Stimulated activated CD4-positive, alpha-beta T cell treated with anti-CD3 and anti-CD28 coated beads, Interleukin-15, amount 100 ng/mL, for 1 hour (primary cell): ENCODE measurements around the gene C9.
"Not testable (repeated sequence)": the region's sequence is repeated elsewhere in the genome, so short reads cannot be mapped to it uniquely, and the experiment has no call there.

Experiments
- DNase-seq, 2 donors: peaks; one replicate each; pipeline ENCODE4 v3.0.0-alpha.2; 2020; ENCODE audit warnings: low read depth in 1 of 2, low spot score in 1 of 2

The C9 gene

GRCh38 chr5:39333104-39333503, 31.2 kb downstream of the C9 start:
- no peak for DNase-seq

- DNase-seq = no peak
These were observed 32.4 kb downstream of the C9 start for GRCh38 chr5:39331861-39332381.

DNA sequence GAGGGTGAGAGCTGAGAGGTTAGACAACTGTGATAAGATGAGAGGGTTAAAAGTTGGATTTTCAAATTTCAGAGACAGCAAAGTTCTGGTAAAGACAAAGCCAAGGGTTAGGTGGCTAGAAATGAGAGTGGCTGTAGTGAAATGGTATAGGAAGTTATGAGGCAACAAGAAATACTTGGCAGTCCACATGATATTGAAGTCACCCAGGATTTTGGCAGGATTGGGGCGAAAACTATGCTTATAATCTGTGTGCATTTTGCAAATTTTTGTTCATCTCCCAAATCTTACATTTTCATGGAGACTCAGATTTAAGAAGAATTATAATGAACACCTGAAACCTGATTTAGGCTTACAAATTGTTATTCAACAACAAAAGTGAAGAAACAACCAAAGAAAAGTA, 35.6 kb downstream of the C9 start:
- no peak for DNase-seq

- no peak for DNase-seq
These were observed 40.8 kb downstream of the C9 start for GRCh38 chr5:39323542-39323941.

GRCh38 chr5:39319395-39319794, 44.9 kb downstream of the C9 start:
- no peak for DNase-seq

- not testable (repeated sequence) for DNase-seq
These were observed 47.8 kb downstream of the C9 start for GRCh38 chr5:39316464-39316863.

- DNase-seq = no peak
These were observed 48.3 kb downstream of the C9 start for GRCh38 chr5:39315995-39316394.

GRCh38 chr5:39314591-39314990, 49.7 kb downstream of the C9 start:
- DNase-seq = no peak

- no peak for DNase-seq
These were observed 54.8 kb downstream of the C9 start for GRCh38 chr5:39309534-39309933.

GRCh38 chr5:39302472-39302871, 61.8 kb downstream of the C9 start:
- no peak for DNase-seq

- DNase-seq = no peak
These were observed 62.9 kb downstream of the C9 start for GRCh38 chr5:39301406-39301805.

DNA sequence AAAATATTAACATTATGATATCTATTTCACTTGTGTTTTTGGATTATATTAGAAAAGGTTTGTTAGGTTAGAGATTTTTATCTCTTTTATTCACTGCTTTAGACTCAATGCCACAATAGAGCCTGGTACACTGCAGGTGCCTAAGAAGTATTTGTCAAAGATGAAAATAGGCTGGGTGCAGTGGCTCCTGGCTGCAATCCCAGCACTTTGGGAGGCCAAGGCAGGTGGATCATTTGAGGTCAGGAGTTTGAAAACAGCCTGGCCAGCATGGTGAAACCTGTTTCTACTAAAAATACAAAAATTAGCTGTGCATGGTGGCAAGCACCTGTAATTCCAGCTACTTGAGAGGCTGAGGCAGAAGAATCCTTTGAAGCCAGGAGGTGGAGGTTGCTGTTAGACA, 64.3 kb downstream of the C9 start:
- DNase-seq = no peak

GRCh38 chr5:39294736-39295135, 69.6 kb downstream of the C9 start:
- no peak for DNase-seq

GRCh38 chr5:39284552-39284951, 79.7 kb downstream of the C9 start:
- no peak for DNase-seq

GRCh38 chr5:39283231-39283818, 81.0 kb downstream of the C9 start:
- DNase-seq = peak in 1 of 2 donors; percentile 40

DNA sequence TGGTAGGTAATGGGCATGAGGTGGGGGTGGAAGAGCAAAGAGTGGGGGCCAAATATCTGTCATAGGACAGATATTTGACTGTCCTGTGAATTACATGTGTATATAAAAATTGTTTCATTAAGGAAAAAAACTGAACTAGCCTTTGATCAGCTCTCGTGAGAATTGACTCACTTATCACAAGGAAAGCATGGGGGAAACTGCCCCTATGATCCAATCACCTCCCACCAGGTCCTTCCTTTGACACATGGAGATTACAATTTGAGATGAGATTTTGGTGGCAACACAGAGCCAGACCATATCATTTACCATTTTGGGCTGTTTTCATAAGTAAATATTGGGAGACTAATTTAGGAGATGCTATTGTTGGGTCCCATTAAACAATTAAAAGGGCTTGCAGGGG, 81.7 kb downstream of the C9 start:
- DNase-seq = no peak

GRCh38 chr5:39275865-39276264, 88.4 kb downstream of the C9 start:
- not testable (repeated sequence) for DNase-seq

GRCh38 chr5:39274398-39275085, 89.8 kb downstream of the C9 start:
- DNase-seq = no peak

- DNase-seq = no peak
These were observed 90.9 kb downstream of the C9 start for GRCh38 chr5:39273314-39273954.

DNA sequence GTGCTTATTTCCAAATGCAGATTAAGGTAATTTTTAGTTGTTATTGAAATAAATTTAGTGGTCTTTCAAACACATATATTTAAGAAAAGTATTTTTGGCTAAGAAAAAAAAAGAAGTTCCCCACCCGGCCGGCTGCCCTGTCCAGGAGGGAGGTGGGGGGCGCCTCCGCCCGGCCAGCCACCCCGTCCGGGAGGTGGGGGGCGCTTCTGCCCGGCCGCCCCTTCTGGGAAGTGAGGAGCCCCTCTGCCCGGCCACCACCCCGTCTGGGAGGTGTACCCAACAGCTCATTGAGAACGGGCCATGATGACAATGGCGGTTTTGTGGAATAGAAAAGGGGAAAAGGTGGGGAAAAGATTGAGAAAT, 91.4 kb downstream of the C9 start:
- not testable (repeated sequence) for DNase-seq

GRCh38 chr5:39270225-39270848, 94.0 kb downstream of the C9 start:
- DNase-seq = no peak

DNA sequence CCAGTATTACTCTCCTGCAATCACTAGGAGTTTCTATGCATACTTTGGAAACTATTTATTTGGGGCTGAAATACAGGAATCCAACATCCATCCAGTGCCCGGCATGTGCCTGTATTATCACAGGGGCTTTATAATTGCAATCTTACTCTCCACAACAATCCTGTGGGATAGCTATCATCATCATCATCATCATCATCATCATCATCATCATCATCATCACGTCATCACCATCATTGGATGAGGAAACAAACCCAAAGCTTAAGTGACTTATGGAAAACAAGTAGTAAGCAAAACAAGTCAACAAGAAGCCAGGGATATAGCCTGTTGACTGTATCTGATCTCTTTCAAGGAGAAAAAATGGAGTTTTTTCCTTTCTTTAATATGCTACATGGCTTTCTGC, 97.1 kb downstream of the C9 start:
- DNase-seq = no peak
